Liver (tissue), 9 donors: ENCODE results near the gene ZPBP2. TPM values are rescaled to one million over a fixed set of nuclear protein-coding genes. Genes with fewer than 3 reads are reported as not detected.

Experiments
- DNase-seq: peaks from one replicate; pipeline ENCODE4 v3.0.0-alpha.2; 2017; ENCODE audit warnings: low spot score
- H3K27ac ChIP-seq, 2 donors: one replicate each; pipeline ENCODE4 v1.7.0; 2013; ENCODE audit warnings: inconsistent platforms in 2 of 2, low read length in 2 of 2, control low read depth in 1 of 2, low read depth in 1 of 2, mild to moderate bottlenecking in 1 of 2
- H3K27me3 ChIP-seq, 4 donors: one replicate each; pipeline versions ENCODE4 v1.6.1 to v1.7.0; 2013; ENCODE audit warnings: low read length in 3 of 4, inconsistent platforms in 1 of 4, mild to moderate bottlenecking in 1 of 4, moderate library complexity in 1 of 4; ENCODE audit not compliant: control insufficient read depth in 4 of 4, insufficient read depth in 4 of 4
- H3K36me3 ChIP-seq, 4 donors: one replicate each; pipeline versions ENCODE4 v1.6.1 to v1.7.0; 2013; ENCODE audit warnings: low read length in 3 of 4, mild to moderate bottlenecking in 3 of 4, low read depth in 1 of 4, moderate library complexity in 1 of 4; ENCODE audit not compliant: control insufficient read depth in 4 of 4, insufficient read depth in 3 of 4
- H3K4me1 ChIP-seq, 4 donors: one replicate each; pipeline versions ENCODE4 v1.6.1 to v1.7.0; 2013; ENCODE audit warnings: low read length in 3 of 4, mild to moderate bottlenecking in 3 of 4, moderate library complexity in 1 of 4; ENCODE audit not compliant: control insufficient read depth in 4 of 4, insufficient read depth in 4 of 4
- H3K4me3 ChIP-seq, 3 donors: one replicate each; pipeline versions ENCODE4 v1.6.1 to v1.7.0; 2013; ENCODE audit warnings: low read length in 3 of 3, control low read depth in 1 of 3, low read depth in 1 of 3, mild to moderate bottlenecking in 1 of 3
- H3K9ac ChIP-seq, 2 donors: one replicate each; pipeline ENCODE4 v1.7.0; 2013; ENCODE audit warnings: low read length in 2 of 2, mild to moderate bottlenecking in 2 of 2, moderate library complexity in 2 of 2, control low read depth in 1 of 2, low read depth in 1 of 2
- H3K9me3 ChIP-seq, 4 donors: one replicate each; pipeline versions ENCODE4 v1.6.1 to v1.7.0; 2013; ENCODE audit warnings: low read length in 3 of 4; ENCODE audit not compliant: control insufficient read depth in 4 of 4
- EGR1 ChIP-seq, 2 donors: IDR thresholded peaks; 2 replicates each; pipeline ENCODE4 v1.6.1; 2016 to 2018; ENCODE audit warnings: antibody characterized with exemption in 2 of 2, low read depth in 2 of 2
- FOXA1 ChIP-seq: IDR thresholded peaks from 2 replicates; pipeline ENCODE4 v1.6.1; 2016; ENCODE audit warnings: antibody characterized with exemption
- FOXA2 ChIP-seq: IDR thresholded peaks from 2 replicates; pipeline ENCODE4 v1.6.1; 2016; ENCODE audit warnings: antibody characterized with exemption
- GABPA ChIP-seq, 2 donors: IDR thresholded peaks in 1 of 2; conservative IDR thresholded peaks in 1 of 2; 2 replicates each; pipeline ENCODE4 v1.6.1; 2016; ENCODE audit warnings: antibody characterized with exemption in 2 of 2, mild to moderate bottlenecking in 1 of 2, moderate library complexity in 1 of 2
- HNF4A ChIP-seq, 2 donors: conservative IDR thresholded peaks; 2 replicates each; pipeline ENCODE4 v1.6.1; 2016; ENCODE audit warnings: antibody characterized with exemption in 2 of 2, mild to moderate bottlenecking in 2 of 2
- RAD21 ChIP-seq, 2 donors: IDR thresholded peaks; 2 replicates each; pipeline ENCODE4 v1.6.1; 2016; ENCODE audit warnings: antibody characterized with exemption in 2 of 2, mild to moderate bottlenecking in 2 of 2
- RXRA ChIP-seq, 2 donors: IDR thresholded peaks; 2 replicates each; pipeline ENCODE4 v1.6.1; 2017 to 2018; ENCODE audit warnings: antibody characterized with exemption in 2 of 2, mild to moderate bottlenecking in 1 of 2
- SP1 ChIP-seq: IDR thresholded peaks from 2 replicates; pipeline ENCODE4 v1.6.1; 2018; ENCODE audit warnings: antibody characterized with exemption, mild to moderate bottlenecking
- TAF1 ChIP-seq: conservative IDR thresholded peaks from 2 replicates; pipeline ENCODE4 v1.6.1; 2016; ENCODE audit warnings: antibody characterized with exemption, mild to moderate bottlenecking
- YY1 ChIP-seq: IDR thresholded peaks from 2 replicates; pipeline ENCODE4 v1.6.1; 2016; ENCODE audit warnings: antibody characterized with exemption, mild to moderate bottlenecking
- WGBS: extraction: QIAGEN DNeasy Blood & Tissue Kit; methylation state at CpG from one replicate; pipeline ENCODE4 v1.1.7; 2013; 5-methylcytosine and 5-hydroxymethylcytosine counted together
- polyA plus RNA-seq, 2 donors: library from polyadenylated mRNA; stranded (reverse) in 1 of 2; unstranded in 1 of 2; fragments of 200-250 nt in 1 of 2; fragments of >200 nt in 1 of 2; fragmentation: Nextera tagmentation in 1 of 2; extraction: Ambion mirVana in 1 of 2; gene quantifications; one replicate each; pipeline versions ENCODE4 v1.2.1 to v1.2.3, GENCODE V29; 2013 to 2015
- total RNA-seq, 2 donors: library from RNA; depleted of rRNA; stranded (reverse); fragments of >200 nt; gene quantifications; one replicate each; pipeline ENCODE4 v1.2.3, GENCODE V29; 2014
- TF ChIP-seq, protein P1 (sequence below): IDR thresholded peaks from 2 replicates; pipeline ENCODE4 v1.6.1; 2016; ENCODE audit warnings: antibody characterized with exemption
- TF ChIP-seq, protein P2 (sequence below): IDR thresholded peaks from 2 replicates; pipeline ENCODE4 v1.6.1; 2016; ENCODE audit warnings: antibody characterized with exemption
- TF ChIP-seq, protein P3 (sequence below): IDR thresholded peaks from 2 replicates; pipeline ENCODE4 v1.6.1; 2016; ENCODE audit warnings: antibody characterized with exemption, mild to moderate bottlenecking
- TF ChIP-seq, protein P4 (sequence below): fragments of 150-350 bp; IDR thresholded peaks from 2 replicates; pipeline ENCODE4 v1.5.1; 2017; ENCODE audit warnings: improper control_type of control experiment, low read depth, low read length; ENCODE audit not compliant: missing input control
- donor health status: healthy.
- donor health status: healthy.
- donor health status: healthy.
- donor health status: healthy.
- donor health status: healthy.

ZPBP2 gene
- total and polyA plus RNA-seq, 4 donors, result not detected

DNA sequence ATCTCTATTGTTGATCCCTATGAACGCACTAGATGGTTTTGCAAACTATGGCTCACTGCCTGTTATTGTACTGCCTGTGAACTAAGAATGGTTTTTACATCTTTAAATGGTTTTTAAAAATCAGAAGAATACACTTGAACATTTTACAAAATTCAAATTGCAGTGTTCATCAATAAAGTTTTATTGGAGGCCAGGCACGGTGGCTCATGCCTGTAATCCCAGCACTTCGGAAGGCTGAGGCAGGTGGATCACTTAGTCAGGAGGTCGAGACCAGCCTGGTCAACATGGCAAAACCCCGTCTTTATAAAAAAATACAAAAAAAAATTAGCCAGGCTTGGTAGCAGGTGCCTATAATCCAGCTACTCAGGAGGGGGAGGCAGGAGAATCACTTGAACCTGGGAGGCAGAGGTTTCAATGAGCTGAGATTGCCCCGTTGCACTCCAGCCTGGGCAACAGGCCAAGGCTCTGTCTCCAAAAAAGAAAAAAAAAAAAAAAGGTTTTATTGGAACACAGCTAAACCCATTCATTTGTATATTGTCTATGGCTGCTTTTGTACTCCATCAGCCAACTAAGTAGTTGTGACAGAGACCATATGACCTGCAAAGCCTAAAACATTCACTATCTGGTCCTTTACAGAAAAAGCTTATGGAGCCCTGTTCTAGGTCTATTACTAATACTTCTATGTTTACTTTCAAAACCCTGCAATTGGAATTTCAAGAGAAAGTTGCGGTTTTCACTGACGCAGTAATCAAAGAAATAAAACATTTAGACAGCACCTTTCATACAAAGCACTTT lies 22.8 kb upstream of the ZPBP2 start:
- Histone ChIP-seq H3K4me1 (no peaks in the 10 kb centered on the region), H3K27me3 (no peaks in the 10 kb centered on the region), H3K36me3 (no peaks in the 10 kb centered on the region), H3K9ac (no peak overlapping the region), H3K4me3 (no peak overlapping the region), H3K27ac (no peak overlapping the region), H3K9me3 (no peaks in the 10 kb centered on the region)
- no peak for DNase-seq
- no peak for TF ChIP-seq SP1
- no peak for TF ChIP-seq FOXA2
- no peak for TF ChIP-seq RXRA (IDR thresholded peaks at IDR 0.05)
- no peak for TF ChIP-seq GABPA (IDR thresholded peaks at IDR 0.05 in 1 of 2, conservative IDR thresholded peaks at IDR 0.05 in 1 of 2)
- TF ChIP-seq, protein P1, sequence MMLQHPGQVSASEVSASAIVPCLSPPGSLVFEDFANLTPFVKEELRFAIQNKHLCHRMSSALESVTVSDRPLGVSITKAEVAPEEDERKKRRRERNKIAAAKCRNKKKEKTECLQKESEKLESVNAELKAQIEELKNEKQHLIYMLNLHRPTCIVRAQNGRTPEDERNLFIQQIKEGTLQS, result no peak
- 76% methylated on average over 8 of the region's 8 CpGs for WGBS

DNA sequence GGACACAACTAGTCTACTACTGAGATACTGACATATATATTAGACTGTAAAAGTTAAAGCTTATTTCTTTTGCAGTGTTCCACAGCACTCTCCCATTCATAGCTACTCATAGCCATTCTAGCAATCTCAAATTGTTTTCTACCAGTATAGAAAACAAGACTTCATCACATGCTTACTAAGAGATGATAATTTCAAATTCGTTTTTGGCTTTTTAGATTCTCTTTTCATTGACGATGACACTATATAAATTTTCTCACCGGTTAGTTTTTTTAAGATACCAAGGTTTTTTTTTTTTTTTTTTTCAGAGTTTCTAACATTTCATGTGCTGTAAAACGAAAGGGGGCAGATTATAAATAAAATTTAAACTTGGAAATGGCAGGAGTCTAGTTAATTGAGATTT lies 21.8 kb upstream of the ZPBP2 start:
- WGBS, result 70% methylated on average over 4 of the region's 4 CpGs
- no peaks in the 10 kb centered on the region for H3K4me1 ChIP-seq
- no peaks in the 10 kb centered on the region for H3K9me3 ChIP-seq
- DNase-seq, result no peak
- H3K36me3 ChIP-seq, result no peaks in the 10 kb centered on the region
- no peak overlapping the region for H3K4me3 ChIP-seq
- no peak for TF ChIP-seq YY1
- no peak for TF ChIP-seq EGR1 (IDR thresholded peaks at IDR 0.05; ENCODE audit: low read depth in 2 of 2)
- TF ChIP-seq GABPA (IDR thresholded peaks at IDR 0.05 in 1 of 2, conservative IDR thresholded peaks at IDR 0.05 in 1 of 2), result no peak
- no peak for TF ChIP-seq RAD21 (IDR thresholded peaks at IDR 0.05)
- TF ChIP-seq, protein P2, sequence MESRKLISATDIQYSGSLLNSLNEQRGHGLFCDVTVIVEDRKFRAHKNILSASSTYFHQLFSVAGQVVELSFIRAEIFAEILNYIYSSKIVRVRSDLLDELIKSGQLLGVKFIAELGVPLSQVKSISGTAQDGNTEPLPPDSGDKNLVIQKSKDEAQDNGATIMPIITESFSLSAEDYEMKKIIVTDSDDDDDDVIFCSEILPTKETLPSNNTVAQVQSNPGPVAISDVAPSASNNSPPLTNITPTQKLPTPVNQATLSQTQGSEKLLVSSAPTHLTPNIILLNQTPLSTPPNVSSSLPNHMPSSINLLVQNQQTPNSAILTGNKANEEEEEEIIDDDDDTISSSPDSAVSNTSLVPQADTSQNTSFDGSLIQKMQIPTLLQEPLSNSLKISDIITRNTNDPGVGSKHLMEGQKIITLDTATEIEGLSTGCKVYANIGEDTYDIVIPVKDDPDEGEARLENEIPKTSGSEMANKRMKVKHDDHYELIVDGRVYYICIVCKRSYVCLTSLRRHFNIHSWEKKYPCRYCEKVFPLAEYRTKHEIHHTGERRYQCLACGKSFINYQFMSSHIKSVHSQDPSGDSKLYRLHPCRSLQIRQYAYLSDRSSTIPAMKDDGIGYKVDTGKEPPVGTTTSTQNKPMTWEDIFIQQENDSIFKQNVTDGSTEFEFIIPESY, result no peak
- no peak for TF ChIP-seq TAF1
- TF ChIP-seq, protein P3, sequence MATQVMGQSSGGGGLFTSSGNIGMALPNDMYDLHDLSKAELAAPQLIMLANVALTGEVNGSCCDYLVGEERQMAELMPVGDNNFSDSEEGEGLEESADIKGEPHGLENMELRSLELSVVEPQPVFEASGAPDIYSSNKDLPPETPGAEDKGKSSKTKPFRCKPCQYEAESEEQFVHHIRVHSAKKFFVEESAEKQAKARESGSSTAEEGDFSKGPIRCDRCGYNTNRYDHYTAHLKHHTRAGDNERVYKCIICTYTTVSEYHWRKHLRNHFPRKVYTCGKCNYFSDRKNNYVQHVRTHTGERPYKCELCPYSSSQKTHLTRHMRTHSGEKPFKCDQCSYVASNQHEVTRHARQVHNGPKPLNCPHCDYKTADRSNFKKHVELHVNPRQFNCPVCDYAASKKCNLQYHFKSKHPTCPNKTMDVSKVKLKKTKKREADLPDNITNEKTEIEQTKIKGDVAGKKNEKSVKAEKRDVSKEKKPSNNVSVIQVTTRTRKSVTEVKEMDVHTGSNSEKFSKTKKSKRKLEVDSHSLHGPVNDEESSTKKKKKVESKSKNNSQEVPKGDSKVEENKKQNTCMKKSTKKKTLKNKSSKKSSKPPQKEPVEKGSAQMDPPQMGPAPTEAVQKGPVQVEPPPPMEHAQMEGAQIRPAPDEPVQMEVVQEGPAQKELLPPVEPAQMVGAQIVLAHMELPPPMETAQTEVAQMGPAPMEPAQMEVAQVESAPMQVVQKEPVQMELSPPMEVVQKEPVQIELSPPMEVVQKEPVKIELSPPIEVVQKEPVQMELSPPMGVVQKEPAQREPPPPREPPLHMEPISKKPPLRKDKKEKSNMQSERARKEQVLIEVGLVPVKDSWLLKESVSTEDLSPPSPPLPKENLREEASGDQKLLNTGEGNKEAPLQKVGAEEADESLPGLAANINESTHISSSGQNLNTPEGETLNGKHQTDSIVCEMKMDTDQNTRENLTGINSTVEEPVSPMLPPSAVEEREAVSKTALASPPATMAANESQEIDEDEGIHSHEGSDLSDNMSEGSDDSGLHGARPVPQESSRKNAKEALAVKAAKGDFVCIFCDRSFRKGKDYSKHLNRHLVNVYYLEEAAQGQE, result no peak
- no peak for TF ChIP-seq SP1
- TF ChIP-seq FOXA1, result no peak
- no peak for TF ChIP-seq RXRA (IDR thresholded peaks at IDR 0.05)
- TF ChIP-seq, protein P1, result no peak
- TF ChIP-seq, protein P4, sequence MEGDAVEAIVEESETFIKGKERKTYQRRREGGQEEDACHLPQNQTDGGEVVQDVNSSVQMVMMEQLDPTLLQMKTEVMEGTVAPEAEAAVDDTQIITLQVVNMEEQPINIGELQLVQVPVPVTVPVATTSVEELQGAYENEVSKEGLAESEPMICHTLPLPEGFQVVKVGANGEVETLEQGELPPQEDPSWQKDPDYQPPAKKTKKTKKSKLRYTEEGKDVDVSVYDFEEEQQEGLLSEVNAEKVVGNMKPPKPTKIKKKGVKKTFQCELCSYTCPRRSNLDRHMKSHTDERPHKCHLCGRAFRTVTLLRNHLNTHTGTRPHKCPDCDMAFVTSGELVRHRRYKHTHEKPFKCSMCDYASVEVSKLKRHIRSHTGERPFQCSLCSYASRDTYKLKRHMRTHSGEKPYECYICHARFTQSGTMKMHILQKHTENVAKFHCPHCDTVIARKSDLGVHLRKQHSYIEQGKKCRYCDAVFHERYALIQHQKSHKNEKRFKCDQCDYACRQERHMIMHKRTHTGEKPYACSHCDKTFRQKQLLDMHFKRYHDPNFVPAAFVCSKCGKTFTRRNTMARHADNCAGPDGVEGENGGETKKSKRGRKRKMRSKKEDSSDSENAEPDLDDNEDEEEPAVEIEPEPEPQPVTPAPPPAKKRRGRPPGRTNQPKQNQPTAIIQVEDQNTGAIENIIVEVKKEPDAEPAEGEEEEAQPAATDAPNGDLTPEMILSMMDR, result no peak
- TF ChIP-seq HNF4A (conservative IDR thresholded peaks at IDR 0.05), result no peak
- no peak for TF ChIP-seq FOXA2
- H3K27ac ChIP-seq, result no peak overlapping the region
- no peak overlapping the region for H3K9ac ChIP-seq
- H3K27me3 ChIP-seq, result no peaks in the 10 kb centered on the region
